HTR-8/SVneo (cell line): ENCODE data around the gene ZFAND3.
"Not testable (repeated sequence)": the region's sequence is repeated elsewhere in the genome, so short reads cannot be mapped to it uniquely, and the experiment has no call there.

ENCODE experiments used
- DNase-seq: peaks from one replicate; pipeline ENCODE4 v3.0.0; 2011; ENCODE audit warnings: low spot score, mixed read lengths; ENCODE audit not compliant: insufficient read length
- FAIRE-seq: peaks from 2 replicates; lab custom pipeline; 2011; peaks lifted over from hg19 to GRCh38; lab: Jason Lieb, UNC

The ZFAND3 gene

GRCh38 chr6:37920667-37921066 lies 101.1 kb downstream of the ZFAND3 start:
- no peak for DNase-seq
- FAIRE-seq = no peak

- FAIRE-seq (no peak), DNase-seq (no peak)
These were observed 103.0 kb downstream of the ZFAND3 start for GRCh38 chr6:37922563-37922962.

- DNase-seq = no peak
- no peak for FAIRE-seq
These were observed 104.0 kb downstream of the ZFAND3 start for GRCh38 chr6:37923514-37923913.

GRCh38 chr6:37926661-37927060 lies 107.1 kb downstream of the ZFAND3 start:
- DNase-seq (no peak), FAIRE-seq (no peak)

- DNase-seq (no peak), FAIRE-seq (no peak)
These were observed 108.7 kb downstream of the ZFAND3 start for GRCh38 chr6:37928217-37928616.

- DNase-seq = no peak
- no peak for FAIRE-seq
These were observed 110.9 kb downstream of the ZFAND3 start for GRCh38 chr6:37930288-37930971.

GRCh38 chr6:37931066-37931465 lies 111.5 kb downstream of the ZFAND3 start:
- DNase-seq (no peak), FAIRE-seq (no peak)

- DNase-seq (no peak), FAIRE-seq (no peak)
These were observed 114.7 kb downstream of the ZFAND3 start for GRCh38 chr6:37934276-37934675.

- peak; percentile 23 for FAIRE-seq
These were observed 116.6 kb downstream of the ZFAND3 start for GRCh38 chr6:37936150-37936549.

GRCh38 chr6:37936906-37937305 lies 117.4 kb downstream of the ZFAND3 start:
- FAIRE-seq (no peak), DNase-seq (no peak)

More at GRCh38 chr6:37936150-37936549, 116.6 kb downstream of the ZFAND3 start:
- DNase-seq = no peak

GRCh38 chr6:37938909-37939308 lies 119.4 kb downstream of the ZFAND3 start:
- DNase-seq (no peak), FAIRE-seq (no peak)

- FAIRE-seq (no peak), DNase-seq (no peak)
These were observed 120.7 kb downstream of the ZFAND3 start for GRCh38 chr6:37940074-37940847.

- FAIRE-seq = no peak
- DNase-seq = no peak
These were observed 122.3 kb downstream of the ZFAND3 start for GRCh38 chr6:37941871-37942270.

GRCh38 chr6:37942606-37943376 lies 123.3 kb downstream of the ZFAND3 start:
- no peak for FAIRE-seq
- no peak for DNase-seq

- no peak for FAIRE-seq
- no peak for DNase-seq
These were observed 124.0 kb downstream of the ZFAND3 start for GRCh38 chr6:37943436-37944058.

GRCh38 chr6:37946057-37946456 lies 126.5 kb downstream of the ZFAND3 start:
- no peak for DNase-seq
- no peak for FAIRE-seq

- DNase-seq (no peak), FAIRE-seq (no peak)
These were observed 127.9 kb downstream of the ZFAND3 start for GRCh38 chr6:37947468-37947867.

GRCh38 chr6:37948584-37948983 lies 129.1 kb downstream of the ZFAND3 start:
- peak; percentile 20 for FAIRE-seq
- DNase-seq = not testable (repeated sequence)

GRCh38 chr6:37952027-37952426 lies 132.5 kb downstream of the ZFAND3 start:
- FAIRE-seq (no peak), DNase-seq (no peak)

GRCh38 chr6:37954791-37955190 lies 135.3 kb downstream of the ZFAND3 start:
- FAIRE-seq (no peak), DNase-seq (no peak)
